ENCODE measurements around the gene EMSY.
A peak's percentile ranks its signal among the peaks of the same experiment; 100 is the strongest.

The EMSY gene

GRCh38 chr11:76408171-76408965, 36.5 kb upstream of the EMSY start:
- DNase-seq (ENCODE audit: low read depth), result no peak
- H3K4me3 ChIP-seq (ENCODE audit: low read length), result no peak overlapping the region
- TF ChIP-seq CTCF (conservative IDR thresholded peaks at IDR 0.05; ENCODE audit: low read length), result no peak

- no peak for DNase-seq (ENCODE audit: low read depth)
- no peak overlapping the region for H3K4me3 ChIP-seq (ENCODE audit: low read length)
These were observed 33.9 kb upstream of the EMSY start for GRCh38 chr11:76410851-76411357.

GRCh38 chr11:76415073-76415472, 29.7 kb upstream of the EMSY start:
- no peak for TF ChIP-seq CTCF (conservative IDR thresholded peaks at IDR 0.05; ENCODE audit: low read length)
- H3K4me3 ChIP-seq (ENCODE audit: low read length), result no peak overlapping the region
- no peak for DNase-seq (ENCODE audit: low read depth)

More at GRCh38 chr11:76410851-76411357, 33.9 kb upstream of the EMSY start:
- TF ChIP-seq CTCF (conservative IDR thresholded peaks at IDR 0.05; ENCODE audit: low read length), result no peak

- no peak overlapping the region for H3K4me3 ChIP-seq (ENCODE audit: low read length)
- peak; percentile 34 for TF ChIP-seq CTCF (conservative IDR thresholded peaks at IDR 0.05; ENCODE audit: low read length)
- no peak for DNase-seq (ENCODE audit: low read depth)
These were observed 24.9 kb upstream of the EMSY start for GRCh38 chr11:76419896-76420295.

GRCh38 chr11:76424379-76424778, 20.4 kb upstream of the EMSY start:
- no peak for TF ChIP-seq CTCF (conservative IDR thresholded peaks at IDR 0.05; ENCODE audit: low read length)
- no peak for DNase-seq (ENCODE audit: low read depth)
- H3K4me3 ChIP-seq (ENCODE audit: low read length), result no peak overlapping the region

GRCh38 chr11:76424891-76425290, 19.9 kb upstream of the EMSY start:
- no peak for DNase-seq (ENCODE audit: low read depth)
- no peak for TF ChIP-seq CTCF (conservative IDR thresholded peaks at IDR 0.05; ENCODE audit: low read length)
- H3K4me3 ChIP-seq (ENCODE audit: low read length), result no peak overlapping the region

GRCh38 chr11:76426660-76427059, 18.2 kb upstream of the EMSY start:
- no peak for TF ChIP-seq CTCF (conservative IDR thresholded peaks at IDR 0.05; ENCODE audit: low read length)
- DNase-seq (ENCODE audit: low read depth), result no peak
- H3K4me3 ChIP-seq (ENCODE audit: low read length), result no peak overlapping the region

Data from AG10803 (cell line).